ENCODE data around the gene BCL2A1.

The BCL2A1 gene

GRCh38 chr15:79977431-79978054, 6.5 kb upstream of the BCL2A1 start:
- peak; percentile 46 for DNase-seq (ENCODE audit: low read depth)
- no peak overlapping the region for H3K4me3 ChIP-seq (ENCODE audit: low read depth, low read length)
- no peak for TF ChIP-seq CTCF (conservative IDR thresholded peaks at IDR 0.05; ENCODE audit: low read depth, low read length)

GRCh38 chr15:79973456-79974195, 2.6 kb upstream of the BCL2A1 start:
- no peak for DNase-seq (ENCODE audit: low read depth)
- H3K4me3 ChIP-seq (ENCODE audit: low read depth, low read length), result no peak overlapping the region
- TF ChIP-seq CTCF (conservative IDR thresholded peaks at IDR 0.05; ENCODE audit: low read depth, low read length), result no peak

GRCh38 chr15:79972863-79973262, 1.9 kb upstream of the BCL2A1 start:
- no peak for DNase-seq (ENCODE audit: low read depth)
- TF ChIP-seq CTCF (conservative IDR thresholded peaks at IDR 0.05; ENCODE audit: low read depth, low read length), result no peak
- H3K4me3 ChIP-seq (ENCODE audit: low read depth, low read length), result no peak overlapping the region

GRCh38 chr15:79970181-79970580, 815 bp downstream of the BCL2A1 start:
- no peak overlapping the region for H3K4me3 ChIP-seq (ENCODE audit: low read depth, low read length)
- TF ChIP-seq CTCF (conservative IDR thresholded peaks at IDR 0.05; ENCODE audit: low read depth, low read length), result no peak
- DNase-seq (ENCODE audit: low read depth), result no peak

GRCh38 chr15:79969146-79969545, 1.9 kb downstream of the BCL2A1 start:
- H3K4me3 ChIP-seq (ENCODE audit: low read depth, low read length), result no peak overlapping the region
- TF ChIP-seq CTCF (conservative IDR thresholded peaks at IDR 0.05; ENCODE audit: low read depth, low read length), result no peak
- DNase-seq (ENCODE audit: low read depth), result no peak

- H3K4me3 ChIP-seq (ENCODE audit: low read depth, low read length), result no peak overlapping the region
- DNase-seq (ENCODE audit: low read depth), result no peak
- no peak for TF ChIP-seq CTCF (conservative IDR thresholded peaks at IDR 0.05; ENCODE audit: low read depth, low read length)
Measured at GRCh38 chr15:79967298-79968182, 3.5 kb downstream of the BCL2A1 start.
